Ishikawa (cell line): ENCODE results near the gene PTCRA.

Experiments used
- CEBPB ChIP-seq: IDR thresholded peaks from 2 replicates; pipeline ENCODE4 v1.6.1; 2012
- CREB1 ChIP-seq: IDR thresholded peaks from 2 replicates; pipeline ENCODE4 v1.6.1; 2012; ENCODE audit warnings: low read depth
- EGR1 ChIP-seq: IDR thresholded peaks from 2 replicates; pipeline ENCODE4 v1.6.1; 2012
- EP300 ChIP-seq: IDR thresholded peaks from 2 replicates; pipeline ENCODE4 v1.6.1; 2012; ENCODE audit warnings: borderline replicate concordance
- FOXM1 ChIP-seq: IDR thresholded peaks from 2 replicates; pipeline ENCODE4 v1.6.1; 2012; ENCODE audit warnings: low read depth, borderline replicate concordance
- NFIC ChIP-seq: IDR thresholded peaks from 2 replicates; pipeline ENCODE4 v1.6.1; 2012
- RAD21 ChIP-seq: IDR thresholded peaks from 2 replicates; pipeline ENCODE4 v1.6.1; 2012; ENCODE audit warnings: low read depth
- TAF1 ChIP-seq: IDR thresholded peaks from 2 replicates; pipeline ENCODE4 v1.6.1; 2012; ENCODE audit warnings: low read depth, mild to moderate bottlenecking
- TCF12 ChIP-seq: IDR thresholded peaks from 2 replicates; pipeline ENCODE4 v1.6.1; 2012; ENCODE audit warnings: low read depth
- TEAD4 ChIP-seq: IDR thresholded peaks from 2 replicates; pipeline ENCODE4 v1.6.1; 2012
- YY1 ChIP-seq: IDR thresholded peaks from 2 replicates; pipeline ENCODE4 v1.6.1; 2012; ENCODE audit warnings: low read depth
- ZBTB7A ChIP-seq: IDR thresholded peaks from 2 replicates; pipeline ENCODE4 v1.6.1; 2012; ENCODE audit warnings: low read depth
- TF ChIP-seq, protein P1 (sequence below): IDR thresholded peaks from 2 replicates; pipeline ENCODE4 v1.6.1; 2012
- TF ChIP-seq, protein P2 (sequence below): IDR thresholded peaks from 2 replicates; pipeline ENCODE4 v1.6.1; 2012
- TF ChIP-seq, protein P3 (sequence below): IDR thresholded peaks from 2 replicates; pipeline ENCODE4 v1.6.1; 2012; ENCODE audit warnings: low read depth, mild to moderate bottlenecking

PTCRA gene

DNA sequence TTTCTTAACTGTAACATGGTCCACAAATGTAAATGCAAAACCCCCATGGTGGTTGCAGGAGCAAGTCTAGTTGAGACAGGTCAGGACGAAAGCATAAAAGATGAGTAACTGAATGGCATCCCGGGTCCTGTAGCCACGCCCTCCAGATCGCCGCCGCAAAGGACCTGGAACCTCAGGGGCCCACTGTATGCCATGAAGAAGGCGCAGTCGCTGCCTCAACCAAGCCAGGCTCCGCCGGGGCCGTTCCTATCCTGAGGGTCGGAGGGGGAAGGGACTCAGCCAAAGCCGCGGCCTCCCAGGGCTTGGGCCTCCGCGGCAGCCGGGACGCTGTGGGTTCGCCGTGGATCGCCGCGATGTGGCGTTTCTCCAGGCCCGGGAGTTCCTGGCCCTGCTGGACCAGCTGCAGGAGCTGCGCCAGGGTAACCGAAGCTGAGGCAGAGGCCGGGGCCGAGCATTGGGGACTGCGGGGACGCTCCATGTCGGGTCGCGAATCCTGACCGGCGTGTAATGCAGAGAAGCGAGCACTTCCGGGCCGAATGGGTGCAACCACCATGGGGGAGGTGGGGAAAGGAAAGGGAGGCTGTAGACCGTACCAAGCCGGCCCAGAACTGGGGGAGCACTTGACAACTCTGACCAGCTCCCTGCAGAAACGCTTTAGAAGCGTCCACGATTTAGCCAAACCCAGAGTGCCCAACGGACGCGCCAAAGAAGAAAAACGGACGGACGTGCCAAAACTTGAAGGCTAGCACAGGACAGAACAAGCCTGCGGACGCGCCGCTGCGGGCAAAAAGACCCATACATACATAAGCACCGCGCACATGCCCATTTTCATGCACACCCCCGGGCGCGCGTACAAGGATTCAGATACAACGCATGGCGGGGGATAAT lies 25.3 kb upstream of the PTCRA start:
- TF ChIP-seq EGR1 (no peak), ZBTB7A (peak; percentile 49; the same call in 1 of the 2 replicates), NFIC (peak; percentile 45), TCF12 (peak; percentile 55), CEBPB (no peak; the same call in 1 of the 2 replicates), EP300 (peak; percentile 47; the same call in 1 of the 2 replicates), TEAD4 (peak; percentile 35; the same call in 1 of the 2 replicates), YY1 (peak; percentile 63), TAF1 (peak; percentile 92), RAD21 (no peak)
- TF ChIP-seq, protein P1, sequence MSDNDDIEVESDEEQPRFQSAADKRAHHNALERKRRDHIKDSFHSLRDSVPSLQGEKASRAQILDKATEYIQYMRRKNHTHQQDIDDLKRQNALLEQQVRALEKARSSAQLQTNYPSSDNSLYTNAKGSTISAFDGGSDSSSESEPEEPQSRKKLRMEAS: peak; percentile 80
- TF ChIP-seq, protein P2, sequence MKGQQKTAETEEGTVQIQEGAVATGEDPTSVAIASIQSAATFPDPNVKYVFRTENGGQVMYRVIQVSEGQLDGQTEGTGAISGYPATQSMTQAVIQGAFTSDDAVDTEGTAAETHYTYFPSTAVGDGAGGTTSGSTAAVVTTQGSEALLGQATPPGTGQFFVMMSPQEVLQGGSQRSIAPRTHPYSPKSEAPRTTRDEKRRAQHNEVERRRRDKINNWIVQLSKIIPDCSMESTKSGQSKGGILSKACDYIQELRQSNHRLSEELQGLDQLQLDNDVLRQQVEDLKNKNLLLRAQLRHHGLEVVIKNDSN: peak; percentile 40; the same call in 1 of the 2 replicates
- TF ChIP-seq, protein P3, sequence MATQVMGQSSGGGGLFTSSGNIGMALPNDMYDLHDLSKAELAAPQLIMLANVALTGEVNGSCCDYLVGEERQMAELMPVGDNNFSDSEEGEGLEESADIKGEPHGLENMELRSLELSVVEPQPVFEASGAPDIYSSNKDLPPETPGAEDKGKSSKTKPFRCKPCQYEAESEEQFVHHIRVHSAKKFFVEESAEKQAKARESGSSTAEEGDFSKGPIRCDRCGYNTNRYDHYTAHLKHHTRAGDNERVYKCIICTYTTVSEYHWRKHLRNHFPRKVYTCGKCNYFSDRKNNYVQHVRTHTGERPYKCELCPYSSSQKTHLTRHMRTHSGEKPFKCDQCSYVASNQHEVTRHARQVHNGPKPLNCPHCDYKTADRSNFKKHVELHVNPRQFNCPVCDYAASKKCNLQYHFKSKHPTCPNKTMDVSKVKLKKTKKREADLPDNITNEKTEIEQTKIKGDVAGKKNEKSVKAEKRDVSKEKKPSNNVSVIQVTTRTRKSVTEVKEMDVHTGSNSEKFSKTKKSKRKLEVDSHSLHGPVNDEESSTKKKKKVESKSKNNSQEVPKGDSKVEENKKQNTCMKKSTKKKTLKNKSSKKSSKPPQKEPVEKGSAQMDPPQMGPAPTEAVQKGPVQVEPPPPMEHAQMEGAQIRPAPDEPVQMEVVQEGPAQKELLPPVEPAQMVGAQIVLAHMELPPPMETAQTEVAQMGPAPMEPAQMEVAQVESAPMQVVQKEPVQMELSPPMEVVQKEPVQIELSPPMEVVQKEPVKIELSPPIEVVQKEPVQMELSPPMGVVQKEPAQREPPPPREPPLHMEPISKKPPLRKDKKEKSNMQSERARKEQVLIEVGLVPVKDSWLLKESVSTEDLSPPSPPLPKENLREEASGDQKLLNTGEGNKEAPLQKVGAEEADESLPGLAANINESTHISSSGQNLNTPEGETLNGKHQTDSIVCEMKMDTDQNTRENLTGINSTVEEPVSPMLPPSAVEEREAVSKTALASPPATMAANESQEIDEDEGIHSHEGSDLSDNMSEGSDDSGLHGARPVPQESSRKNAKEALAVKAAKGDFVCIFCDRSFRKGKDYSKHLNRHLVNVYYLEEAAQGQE: no peak

DNA sequence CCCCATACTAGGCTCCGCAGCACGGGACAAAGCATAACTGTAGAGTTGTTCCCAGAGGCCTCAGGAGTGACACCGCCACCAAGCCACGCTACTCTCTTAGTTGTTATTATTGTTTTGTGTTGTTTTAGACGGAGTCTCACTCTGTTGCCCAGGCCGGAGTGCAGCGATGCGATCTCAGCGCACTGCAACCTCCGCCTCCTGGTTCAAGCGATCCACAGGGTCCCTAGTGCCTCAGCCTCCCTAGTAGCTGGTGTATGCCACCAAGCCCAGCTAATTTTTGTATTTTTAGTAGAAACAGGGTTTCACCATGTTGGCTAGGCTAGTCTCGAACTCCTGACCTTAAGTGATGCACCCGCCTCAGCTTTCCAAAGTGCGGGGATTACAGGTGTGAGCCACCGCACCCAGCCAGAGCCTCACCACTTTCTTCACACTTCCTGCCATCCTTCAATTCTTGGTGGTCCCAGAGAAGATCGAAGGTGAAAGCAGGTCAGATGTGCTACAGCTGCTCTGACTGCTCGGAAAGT lies 24.6 kb upstream of the PTCRA start:
- TF ChIP-seq CREB1: no peak
- TF ChIP-seq CEBPB: no peak
- TF ChIP-seq TCF12: no peak
- TF ChIP-seq TAF1: no peak; the same call in 1 of the 2 replicates
- TF ChIP-seq TEAD4: no peak
- TF ChIP-seq YY1: no peak
- TF ChIP-seq RAD21: no peak
- TF ChIP-seq, protein P3: no peak
- TF ChIP-seq, protein P1: no peak
- no peak for TF ChIP-seq EGR1
- no peak for TF ChIP-seq FOXM1
- TF ChIP-seq, protein P2: no peak
- no peak for TF ChIP-seq ZBTB7A
- TF ChIP-seq NFIC: no peak

GRCh38 chr6:42896178-42896719 lies 19.6 kb upstream of the PTCRA start:
- no peak for TF ChIP-seq FOXM1
- TF ChIP-seq EGR1: no peak
- TF ChIP-seq NFIC: no peak
- TF ChIP-seq, protein P1: no peak
- TF ChIP-seq, protein P3: no peak
